DMS79 treated with DMSO at 0.1 percent for 48 hours (cell line): Measurements from ENCODE around the gene NMRK1.

Experiments used
- DNase-seq: peaks from one replicate; lab custom pipeline; 2025; lab: John Stamatoyannopoulos, UW

Gene NMRK1

DNA sequence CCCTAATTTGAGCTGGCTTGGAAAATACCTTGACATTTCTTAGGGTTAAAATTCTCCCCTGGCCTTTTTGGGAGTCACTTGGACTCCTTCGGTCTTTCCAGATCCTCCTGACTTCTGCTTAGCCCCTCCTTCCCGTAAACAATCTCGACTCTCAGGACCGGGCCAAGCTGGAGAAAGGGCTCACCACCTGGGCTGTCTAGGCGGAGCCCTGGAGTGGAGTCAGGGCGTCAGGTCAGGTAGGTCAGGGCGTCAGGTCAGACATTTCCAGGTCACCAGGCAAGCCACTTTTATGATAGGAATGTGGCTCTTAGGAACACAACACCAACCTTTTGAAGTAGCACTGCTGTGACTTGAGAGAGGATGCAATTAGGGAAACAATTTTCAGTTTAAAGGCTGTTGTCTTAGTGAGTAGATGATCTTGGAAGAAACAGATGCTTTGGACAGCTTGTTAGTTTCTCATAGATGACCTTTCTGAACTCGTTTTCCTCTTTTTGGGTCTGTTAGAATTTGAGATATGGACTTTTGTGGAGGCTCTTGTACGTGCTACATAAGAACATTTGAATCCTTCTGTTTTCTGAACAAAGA is 13.1 kb upstream of the NMRK1 start:
- DNase-seq = no peak

DNA sequence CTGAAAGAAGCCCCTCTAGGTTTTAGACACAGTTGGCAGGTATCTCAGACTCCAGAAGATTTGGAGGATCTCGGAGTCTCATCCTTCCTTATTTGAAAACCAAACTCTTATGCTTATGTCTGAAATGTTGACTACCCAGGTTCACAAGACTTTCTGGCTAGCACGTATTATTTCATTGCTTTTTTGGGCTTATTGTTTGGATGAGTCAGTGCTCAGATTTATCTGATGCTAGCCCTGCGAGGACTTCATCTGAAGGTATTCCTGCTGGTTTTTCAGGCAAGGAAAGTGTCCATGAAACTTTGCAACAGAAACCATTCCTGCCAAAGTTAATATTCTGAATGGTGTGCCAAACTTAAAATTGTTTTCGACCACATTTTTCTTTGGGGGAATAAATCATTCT is 8.8 kb upstream of the NMRK1 start:
- no peak for DNase-seq

DNA sequence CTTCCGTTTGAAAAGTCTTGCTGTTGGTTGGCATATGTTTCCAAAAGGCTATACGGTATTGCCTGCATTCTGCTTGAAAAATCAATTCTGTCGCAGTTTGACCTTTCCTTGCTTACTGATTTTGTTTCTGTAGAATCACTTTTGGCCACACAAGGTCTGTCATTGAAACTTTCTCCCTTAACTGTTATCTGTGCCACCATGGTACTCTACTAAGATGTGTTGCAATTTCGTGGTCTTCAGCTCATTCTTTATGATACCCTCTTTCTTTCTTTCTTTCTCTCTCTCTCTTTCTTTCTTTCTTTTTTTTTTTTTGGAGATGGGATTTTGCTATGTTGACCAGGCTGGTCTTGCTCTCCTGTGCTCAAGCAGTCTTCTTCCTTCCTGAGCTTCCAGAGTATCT is 4.8 kb upstream of the NMRK1 start:
- DNase-seq = no peak

DNA sequence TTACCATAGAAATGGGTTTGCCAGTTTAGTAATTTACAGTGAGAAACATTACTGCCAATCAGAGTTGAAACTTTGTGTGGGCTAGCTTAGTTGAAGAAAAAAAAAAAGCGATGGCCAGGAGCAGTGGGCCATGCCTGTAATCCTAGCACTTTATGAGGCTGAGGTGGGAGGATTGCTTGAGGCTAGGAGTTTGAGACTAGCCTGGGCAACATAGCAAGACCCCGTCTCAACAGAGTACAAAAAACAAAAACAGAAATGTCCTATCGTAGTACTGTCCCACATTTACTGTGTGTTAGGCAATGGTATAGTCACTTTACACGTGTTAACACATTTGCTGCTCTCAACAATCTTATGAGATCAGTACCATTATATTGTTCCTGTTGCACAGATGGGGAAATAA is 2.6 kb upstream of the NMRK1 start:
- no peak for DNase-seq

DNA sequence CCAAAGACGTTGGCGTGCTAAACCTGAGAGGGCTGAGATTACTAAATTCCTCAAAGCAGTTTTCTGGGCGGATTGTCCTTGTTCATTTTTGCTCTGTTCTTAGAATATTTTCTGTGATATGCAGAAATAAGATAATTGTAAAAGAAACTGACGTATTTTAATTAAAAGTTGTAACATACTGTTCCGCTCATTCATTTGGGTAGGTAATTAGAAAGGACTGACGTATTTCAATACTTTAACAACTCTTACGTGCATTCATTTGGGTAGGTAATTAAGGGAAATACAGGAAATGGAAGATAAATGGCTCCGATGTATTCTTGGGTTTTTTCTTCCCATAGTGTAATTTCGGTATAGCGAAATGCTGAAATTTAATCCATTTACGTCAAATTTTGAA is 1.4 kb upstream of the NMRK1 start:
- DNase-seq = no peak

DNA sequence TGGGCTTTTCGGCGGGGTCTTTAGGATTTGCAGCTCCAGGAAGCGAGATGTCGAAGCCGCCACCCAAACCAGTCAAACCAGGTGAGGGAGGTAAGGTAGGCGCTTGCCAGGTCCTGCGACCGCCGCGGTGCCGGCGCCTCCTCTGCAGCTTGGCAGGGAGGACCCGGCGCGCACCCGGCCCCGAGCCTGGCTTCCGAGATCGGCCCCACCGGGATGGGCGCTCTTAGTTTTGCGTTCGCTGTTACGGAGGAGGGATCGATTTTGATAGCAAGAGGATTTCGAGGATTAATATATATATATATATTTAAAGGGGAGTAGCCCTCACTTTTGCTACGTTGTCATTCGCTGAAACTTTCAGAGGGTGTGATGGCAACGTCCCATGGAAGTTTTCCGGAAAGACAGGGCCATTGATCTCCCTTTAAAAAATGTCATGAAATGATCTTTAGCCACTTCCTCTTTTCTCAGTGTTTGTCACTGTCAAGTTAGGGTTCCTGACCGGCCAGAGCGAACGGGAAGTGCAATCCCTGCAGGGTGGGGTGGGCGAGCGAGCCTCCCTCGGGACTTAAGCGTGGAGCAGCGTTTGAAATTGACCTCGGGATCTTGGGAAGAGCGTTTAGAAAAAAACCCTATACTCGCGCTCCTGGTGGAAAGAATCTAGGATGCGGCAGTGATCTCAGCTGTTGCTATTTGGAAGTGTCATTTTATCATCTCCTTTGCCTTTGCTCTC is 854 bp upstream of the NMRK1 start:
- DNase-seq = peak; percentile 1

DNA sequence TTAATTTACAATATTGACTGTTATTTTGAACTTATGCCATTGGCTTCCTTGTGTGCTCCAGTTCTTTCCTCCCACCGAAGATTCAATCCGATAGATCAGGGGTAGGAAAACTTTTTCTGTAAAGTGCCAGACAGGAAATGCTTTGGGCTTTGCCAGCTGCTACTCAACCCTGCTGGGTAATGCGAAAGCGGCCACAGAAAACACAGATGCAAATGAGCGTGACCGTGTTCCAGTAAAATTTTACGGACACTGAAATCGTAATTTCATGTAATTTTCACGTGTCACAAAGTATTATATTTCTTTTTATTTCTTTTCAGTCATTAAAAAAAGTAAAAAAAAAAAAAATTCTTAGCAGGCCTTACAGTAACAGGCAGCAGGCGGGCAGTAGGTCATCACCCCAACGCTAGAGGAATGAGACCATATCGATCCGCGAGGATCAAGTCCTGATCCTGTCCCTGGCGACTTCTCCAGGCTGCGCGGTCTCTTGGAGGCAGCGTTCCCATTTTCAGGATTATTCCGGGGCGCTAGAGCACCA is 599 bp downstream of the NMRK1 start:
- DNase-seq = peak; percentile 8

DNA sequence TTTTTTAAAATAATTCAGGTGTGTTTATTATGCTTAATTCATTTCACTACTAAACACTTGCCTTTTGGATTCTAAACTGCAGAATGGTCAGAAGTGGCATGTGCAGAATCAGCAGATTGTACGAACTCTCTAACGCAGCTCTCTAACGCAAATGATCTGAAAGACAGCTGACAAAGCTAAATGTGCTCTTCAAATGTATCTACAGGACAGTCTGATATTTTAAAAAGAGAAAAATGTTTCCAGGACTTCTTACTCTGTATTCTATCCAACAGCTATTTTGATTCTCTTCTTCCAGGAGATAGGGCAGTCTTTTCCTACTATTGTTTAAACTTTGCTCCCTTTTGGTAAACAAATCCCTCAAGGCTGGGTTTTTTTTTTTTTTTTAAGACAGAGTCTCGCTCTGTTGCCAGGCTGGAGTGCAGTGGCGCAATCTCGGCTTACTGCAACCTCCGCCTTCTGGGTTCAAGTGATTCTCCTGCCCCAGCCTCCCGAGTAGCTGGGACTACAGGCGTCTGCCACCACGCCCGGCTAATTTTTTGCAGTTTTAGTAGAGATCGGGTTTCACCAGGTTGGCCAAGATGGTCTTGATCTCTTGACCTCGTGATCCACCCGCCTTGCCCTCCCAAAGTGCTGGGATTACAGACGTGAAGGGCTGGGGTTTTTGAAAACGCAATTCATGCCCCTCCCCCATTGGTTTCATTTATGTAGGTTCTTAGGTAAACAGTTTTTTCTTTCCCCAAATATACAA is 1.2 kb downstream of the NMRK1 start:
- no peak for DNase-seq

DNA sequence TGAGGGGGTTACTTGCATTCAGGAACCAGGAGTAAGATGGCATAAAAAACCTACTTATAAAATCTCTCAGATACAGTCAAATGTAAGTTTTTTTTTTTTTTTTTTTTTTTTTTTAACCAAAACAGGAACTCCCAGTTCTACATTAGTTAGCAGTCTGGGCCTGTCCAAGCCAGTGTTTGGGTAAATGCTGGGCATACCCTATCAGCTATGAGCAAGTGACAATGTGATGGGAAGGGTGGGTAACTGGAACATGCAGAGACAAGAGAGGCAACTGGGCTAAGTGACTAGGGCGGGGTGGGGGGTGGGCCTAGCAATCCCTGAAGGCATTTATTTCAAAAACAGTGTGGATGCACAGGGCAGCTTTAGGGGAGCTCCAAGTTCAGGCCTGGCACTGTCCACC is 2.3 kb downstream of the NMRK1 start:
- no peak for DNase-seq

DNA sequence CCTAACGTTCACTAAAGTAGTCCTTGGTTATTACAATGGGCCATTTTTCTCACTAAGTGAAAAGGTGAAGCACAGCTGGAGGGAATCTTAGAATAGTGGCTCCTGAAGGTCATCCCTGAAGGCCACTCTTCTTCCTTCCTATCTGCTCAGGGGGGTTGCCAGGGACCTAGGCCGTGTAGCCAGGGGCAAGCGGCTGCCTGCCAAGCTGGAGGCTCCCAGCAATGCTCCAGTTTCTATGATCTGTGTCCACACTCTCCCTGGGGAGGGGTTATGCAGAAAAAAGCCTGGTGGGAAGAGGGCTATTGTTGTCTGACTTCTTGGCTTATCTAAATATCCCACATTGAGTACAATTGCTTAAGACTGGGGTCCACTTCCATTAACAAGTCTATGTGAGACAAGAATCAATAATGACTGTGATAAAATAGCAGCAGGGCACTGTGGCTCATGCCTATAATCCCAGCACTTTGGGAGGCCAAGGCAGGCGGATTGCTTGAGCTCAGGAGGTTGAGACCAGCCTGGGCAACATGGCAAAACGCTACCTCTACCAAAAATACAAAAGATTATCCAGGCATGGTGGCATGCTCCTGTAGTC is 3.8 kb downstream of the NMRK1 start:
- DNase-seq = no peak

DNA sequence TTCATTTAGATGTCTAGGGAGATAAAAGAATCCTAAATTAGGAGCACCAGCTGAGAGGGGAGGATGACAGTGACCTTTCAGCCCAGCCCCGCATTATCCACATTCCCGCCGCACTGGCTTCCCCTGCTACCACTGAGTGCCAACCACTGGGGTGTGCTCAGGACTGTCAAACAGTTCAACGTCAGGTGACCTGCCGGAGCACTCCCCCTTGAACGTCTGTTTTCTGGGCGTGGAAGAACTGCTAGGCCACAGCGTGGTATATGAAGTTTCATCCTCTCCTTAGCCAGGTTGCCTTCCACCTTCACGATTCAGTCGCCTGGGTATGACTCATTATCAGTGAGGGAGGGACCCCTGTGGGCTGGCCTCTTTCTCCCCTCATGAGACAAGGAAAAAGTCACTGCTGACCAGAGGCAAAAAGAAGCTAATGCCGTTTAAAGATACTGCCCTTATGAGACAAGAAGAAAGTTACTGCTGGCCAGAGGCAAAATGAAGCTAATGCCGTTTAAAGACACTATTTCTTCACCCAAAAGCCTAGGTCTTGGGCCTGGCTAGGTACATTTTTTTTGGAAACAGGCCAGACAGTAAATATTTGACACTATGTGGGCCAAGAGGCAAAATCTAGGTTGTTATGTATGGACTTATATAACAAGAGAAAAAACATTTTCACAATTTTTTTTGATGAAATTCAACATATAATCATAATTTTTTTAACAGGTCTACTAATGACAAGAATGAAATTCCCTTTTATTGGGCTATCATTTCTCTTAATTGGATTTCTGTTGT is 4.6 kb downstream of the NMRK1 start:
- DNase-seq = no peak

DNA sequence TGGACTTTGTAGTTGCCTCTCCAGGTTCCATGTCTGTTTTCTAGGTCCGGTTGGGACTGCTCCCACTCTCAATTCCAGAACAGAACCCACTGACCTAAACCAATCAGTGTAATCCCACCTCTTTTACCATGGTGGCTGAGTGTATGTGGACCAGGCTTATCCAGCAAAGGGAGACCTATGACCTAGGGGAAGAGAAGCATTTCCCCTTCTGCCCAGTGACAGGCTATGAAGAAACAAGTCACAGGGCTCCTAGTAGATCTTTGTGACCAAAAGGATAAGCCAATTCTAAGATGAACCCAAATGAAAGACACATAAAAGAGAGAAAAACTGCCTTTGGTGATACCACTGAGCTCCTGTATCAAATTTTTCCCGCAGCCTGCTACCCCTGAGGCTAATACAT is 6.3 kb downstream of the NMRK1 start:
- no peak for DNase-seq

DNA sequence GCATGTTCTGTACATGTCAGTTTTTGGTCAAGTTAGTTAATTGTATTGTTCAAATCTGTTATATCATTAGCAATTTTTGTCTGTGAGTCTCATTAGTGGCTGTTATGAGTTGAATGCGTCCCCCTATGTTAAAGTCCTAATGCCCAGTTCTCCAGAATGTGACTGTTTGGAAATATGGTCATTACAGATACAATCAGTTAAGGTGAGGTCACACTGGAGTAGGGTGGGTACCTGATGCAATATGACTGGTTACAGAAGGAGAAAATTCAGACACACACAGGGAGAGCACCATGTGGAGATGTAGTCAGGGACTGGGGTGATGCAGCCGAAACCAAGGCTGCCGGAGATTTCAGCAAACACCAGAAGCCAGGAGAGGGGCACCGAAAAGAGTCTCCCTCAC is 15.1 kb downstream of the NMRK1 start:
- DNase-seq = no peak

DNA sequence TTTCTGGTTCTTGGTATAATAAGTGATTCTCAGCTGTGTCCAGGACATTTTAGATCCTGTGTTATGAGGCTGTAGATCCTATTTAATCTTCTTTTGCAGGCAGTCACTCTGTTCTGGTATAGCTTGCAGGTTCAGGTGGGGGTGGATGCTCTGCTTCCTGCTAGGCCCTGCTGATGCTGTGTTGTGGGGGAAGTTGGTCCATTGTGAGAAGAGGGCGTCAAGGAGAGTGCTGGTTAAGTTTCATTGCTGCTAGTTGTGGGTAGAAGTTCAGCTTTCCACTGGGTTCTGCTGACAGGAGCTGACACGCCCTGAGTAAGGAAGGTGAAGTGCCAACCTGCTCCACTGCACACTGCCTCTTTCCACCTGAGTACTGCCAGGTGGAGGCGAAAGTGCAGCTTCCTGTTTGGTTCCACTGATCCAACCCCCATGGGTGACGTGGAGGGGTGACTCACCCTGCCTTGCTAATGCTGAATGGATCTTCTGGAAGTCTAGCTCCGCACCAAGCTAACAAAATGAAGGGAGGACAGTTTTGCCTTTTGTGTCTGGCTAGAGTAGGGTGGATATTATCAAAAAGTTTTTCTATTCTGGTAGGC is 16.3 kb downstream of the NMRK1 start:
- no peak for DNase-seq

DNA sequence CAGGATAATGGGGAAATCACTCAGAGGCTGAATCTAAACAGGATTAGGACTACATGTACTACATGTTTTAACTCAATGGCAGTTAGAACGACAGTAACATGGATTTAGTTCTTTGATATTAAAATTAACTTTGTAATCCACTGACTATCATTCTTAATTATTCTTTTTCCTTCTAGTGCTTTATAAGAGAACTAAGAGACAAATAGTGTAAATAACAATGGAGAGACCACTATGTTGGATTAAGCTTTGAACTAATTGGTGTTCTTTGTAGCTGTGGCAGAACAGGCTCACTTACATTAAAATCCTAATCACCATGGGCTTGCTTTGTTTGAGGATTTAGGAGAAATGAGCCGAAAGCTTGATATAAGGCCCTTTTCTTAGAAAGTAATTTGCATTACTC is 18.8 kb downstream of the NMRK1 start:
- DNase-seq = no peak

DNA sequence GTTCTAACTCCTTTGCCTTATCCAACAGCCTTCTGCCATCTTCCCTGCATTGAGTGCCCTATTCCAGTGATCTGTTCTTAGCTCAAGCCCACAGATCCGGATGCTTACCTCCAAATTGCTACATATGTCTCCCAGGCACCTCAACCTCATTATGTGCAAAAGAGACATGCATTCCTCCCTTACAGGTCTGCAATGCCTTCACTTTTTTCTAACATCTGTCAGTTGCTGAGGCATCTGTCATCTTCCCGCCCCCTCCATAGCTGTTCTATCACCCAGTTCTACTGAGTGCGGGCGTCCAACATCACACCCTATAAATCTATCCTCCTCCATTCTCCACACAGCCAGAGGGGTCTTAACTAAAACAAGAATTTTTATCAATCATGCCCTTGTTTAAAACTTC is 20.1 kb downstream of the NMRK1 start:
- DNase-seq = no peak

DNA sequence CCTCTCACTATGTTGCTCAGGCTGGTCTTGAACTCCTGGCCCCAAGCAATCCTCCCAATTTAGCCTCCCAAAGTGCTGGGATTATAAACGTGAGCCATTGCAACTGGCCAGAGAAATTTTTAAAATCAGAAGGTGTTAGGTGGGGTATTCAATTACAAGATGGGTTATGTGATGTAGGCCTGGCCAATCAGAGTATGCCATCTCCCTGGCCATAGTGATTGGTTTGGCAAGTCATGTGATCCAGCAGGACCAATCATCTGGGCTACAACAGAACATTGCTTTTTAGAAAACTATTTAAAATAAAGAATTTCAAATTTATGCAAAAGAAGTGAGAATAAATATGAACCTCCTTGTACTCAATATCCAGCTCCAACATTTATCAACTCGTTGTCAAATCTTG is 22.4 kb downstream of the NMRK1 start:
- DNase-seq = no peak

DNA sequence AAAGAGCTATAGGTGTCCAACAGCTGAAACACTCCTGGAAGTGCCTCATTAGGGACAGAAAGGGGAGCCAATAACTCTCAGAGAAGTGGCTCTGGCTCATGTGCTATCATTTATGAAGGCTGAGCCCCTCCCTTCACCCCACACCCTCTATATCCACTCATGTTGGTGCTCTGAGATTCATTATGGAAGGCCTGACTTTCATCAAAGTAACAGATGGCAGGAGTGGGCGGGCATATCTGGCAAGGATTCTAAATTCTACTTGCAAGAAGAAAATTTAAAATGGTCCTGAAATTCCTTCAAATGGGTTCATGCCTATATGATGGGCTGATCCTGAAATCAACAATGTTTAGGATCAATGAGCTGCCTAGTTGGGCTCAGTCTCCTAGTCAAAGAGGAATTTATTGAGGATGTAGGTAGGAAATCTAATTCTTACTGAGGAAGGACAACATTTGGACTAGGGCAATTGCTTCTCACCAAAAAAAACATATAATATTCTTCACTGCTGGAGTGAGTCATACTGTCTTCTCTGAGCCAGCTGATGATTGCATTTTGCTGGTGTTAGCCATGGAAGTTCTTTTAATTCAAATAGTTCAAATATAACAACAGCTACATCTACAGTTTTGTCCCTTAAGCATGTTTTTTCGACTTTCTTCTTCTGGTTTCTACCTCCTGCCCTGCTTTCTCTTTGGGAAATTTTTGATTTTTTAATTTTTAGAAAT is 23.5 kb downstream of the NMRK1 start:
- no peak for DNase-seq

DNA sequence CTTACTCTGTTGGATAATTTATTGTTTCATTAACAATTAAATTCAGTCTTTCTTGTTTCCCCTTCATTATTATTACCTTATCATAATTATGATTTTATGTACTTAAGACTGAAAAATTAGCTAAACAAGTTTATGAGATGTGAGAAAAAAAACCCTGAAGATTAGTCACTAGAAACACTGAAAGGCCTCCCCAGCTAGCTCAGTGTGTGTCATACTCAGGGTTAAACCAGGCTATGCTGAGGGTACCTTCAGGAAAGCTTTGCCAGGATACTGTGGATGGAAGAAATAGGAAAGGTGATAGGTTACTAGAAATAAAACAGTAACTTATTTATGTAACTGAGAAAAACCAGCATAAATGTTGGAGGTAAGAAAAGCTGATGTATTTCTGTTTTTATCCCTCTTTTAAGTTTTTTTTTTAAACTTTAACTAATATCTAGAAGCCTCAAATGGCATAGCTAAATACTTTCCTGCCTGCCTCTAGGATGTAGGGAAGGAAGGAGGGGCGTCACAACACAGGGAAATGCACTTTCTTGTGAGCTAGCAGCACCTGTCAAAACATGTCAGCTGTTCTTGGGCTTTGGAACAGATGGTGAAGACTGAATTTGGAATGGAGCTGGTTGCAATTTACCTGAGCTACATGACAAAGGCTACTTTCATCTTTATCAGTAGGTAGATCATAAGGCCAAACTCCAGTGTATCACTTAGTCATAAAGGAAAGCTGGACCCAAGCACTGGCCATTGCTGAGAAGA is 24.2 kb downstream of the NMRK1 start:
- no peak for DNase-seq

DNA sequence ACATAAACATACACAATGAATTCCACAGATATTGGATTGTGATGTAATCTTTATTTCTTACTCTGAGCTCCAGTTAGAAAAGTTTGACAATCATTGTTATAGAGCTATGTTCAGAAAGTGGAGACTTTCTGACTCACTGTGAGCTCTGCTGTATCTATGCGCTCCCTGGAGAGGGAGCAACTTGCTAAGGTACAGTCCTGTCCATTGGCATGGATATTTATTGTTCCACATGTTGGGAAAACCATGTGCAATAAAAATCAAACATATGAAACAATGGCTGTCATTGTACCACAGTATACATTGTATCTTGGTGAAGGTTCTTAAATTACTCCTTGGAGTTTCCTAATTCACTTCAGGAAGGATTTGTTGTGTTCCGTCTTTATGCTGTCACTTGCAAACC is 26.8 kb downstream of the NMRK1 start:
- DNase-seq = no peak
